ENCODE measurements around the gene ETFDH. TPM values are rescaled to one million over a fixed set of nuclear protein-coding genes. Genes with fewer than 3 reads are reported as not detected.

ETFDH gene
- polyA plus RNA-seq, 1 experiment, result 13.5 TPM

GRCh38 chr4:158669310-158669709, 2.8 kb upstream of the ETFDH start:
- ChIA-PET CTCF (interaction anchor here (1.1 kb wide), 1 partner anchor 182 kb away, joined by 3 read pairs; no protein-coding TSS in a partner anchor), POLR2A (no interaction called here)
- no peak for TF ChIP-seq CTCF (IDR thresholded peaks at IDR 0.05; ENCODE audit: insufficient read depth, low read depth, low read length)
- Histone ChIP-seq H3K36me3 (ENCODE audit: control insufficient read depth, insufficient read depth, low read length) (no peaks in the 10 kb centered on the region; the same call in 1 of the 2 replicates), H3K4me3 (ENCODE audit: low read depth, low read length) (no peak overlapping the region), H3K27me3 (ENCODE audit: control insufficient read depth, insufficient read depth, low read length) (no peaks in the 10 kb centered on the region)
- no peak for DNase-seq (ENCODE audit: low read depth)

DNA sequence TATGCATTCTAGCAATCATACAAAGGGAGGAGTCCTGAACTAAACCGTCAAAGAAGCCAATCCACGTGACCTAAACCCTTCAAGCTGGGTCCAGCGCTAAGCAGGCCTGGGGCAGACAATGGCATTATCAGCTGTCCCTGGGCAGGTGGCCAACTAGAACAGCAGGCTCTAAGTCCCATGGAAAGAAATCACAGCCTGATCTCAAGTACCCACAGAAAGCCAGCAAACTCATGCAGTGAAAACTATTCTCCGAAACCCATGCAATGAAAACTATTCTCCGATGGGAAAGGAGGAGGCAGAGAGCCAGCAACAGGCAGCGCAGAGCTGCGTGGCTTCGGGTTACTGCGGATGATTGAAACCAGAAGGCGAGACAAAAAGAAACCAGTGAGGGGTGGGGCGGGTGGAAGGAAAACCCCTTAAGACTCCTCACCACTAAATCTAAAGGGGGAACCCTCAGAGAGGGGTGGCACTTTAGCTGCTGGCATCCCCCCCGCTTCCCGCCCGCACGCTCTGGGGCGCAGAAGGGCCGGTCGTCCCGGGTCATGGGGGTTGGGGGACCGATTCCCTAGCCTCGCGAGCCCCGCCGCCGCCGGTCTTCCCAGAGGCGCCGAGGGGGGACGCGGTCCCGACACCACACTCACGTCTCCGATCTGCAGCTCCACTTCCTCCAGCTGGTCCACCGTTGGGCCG, 976 bp upstream of the ETFDH start:
- ChIA-PET POLR2A (no interaction called here), CTCF (interaction anchor here (1.1 to 1.4 kb wide), 3 partner anchors 9 to 44 kb away, joined by 3 to 5 read pairs (median 4); no protein-coding TSS in a partner anchor)
- peak overlapping the region; percentile 71 for H3K4me3 ChIP-seq (ENCODE audit: low read depth, low read length)
- H3K36me3 ChIP-seq (ENCODE audit: control insufficient read depth, insufficient read depth, low read length), result no peaks in the 10 kb centered on the region; the same call in 1 of the 2 replicates
- DNase-seq (ENCODE audit: low read depth), result peak; percentile 32
- no peak for TF ChIP-seq CTCF (IDR thresholded peaks at IDR 0.05; ENCODE audit: insufficient read depth, low read depth, low read length)
- no peaks in the 10 kb centered on the region for H3K27me3 ChIP-seq (ENCODE audit: control insufficient read depth, insufficient read depth, low read length)

GRCh38 chr4:158671665-158671914, 506 bp upstream of the ETFDH start, which contains the start of gene C4orf46:
Gene C4orf46, minus strand, starts transcription at chr4:158671887. Its CDS starts 86 bp downstream, at chr4:158671801.
- DNase-seq (ENCODE audit: low read depth), result no peak
- Histone ChIP-seq H3K4me3 (ENCODE audit: low read depth, low read length) (peak within 1 kb of the TSS; percentile 71), H3K36me3 (ENCODE audit: control insufficient read depth, insufficient read depth, low read length) (no peaks in the 10 kb centered on the region; the same call in 1 of the 2 replicates), H3K27me3 (ENCODE audit: control insufficient read depth, insufficient read depth, low read length) (no peaks in the 10 kb centered on the region)
- CTCF ChIA-PET, result interaction anchor here (1.2 to 1.4 kb wide), 2 partner anchors 10 to 44 kb away, joined by 3 to 5 read pairs; no protein-coding TSS in a partner anchor
- no peak for TF ChIP-seq CTCF (IDR thresholded peaks at IDR 0.05; ENCODE audit: insufficient read depth, low read depth, low read length)
- POLR2A ChIA-PET, result no interaction called here

DNA sequence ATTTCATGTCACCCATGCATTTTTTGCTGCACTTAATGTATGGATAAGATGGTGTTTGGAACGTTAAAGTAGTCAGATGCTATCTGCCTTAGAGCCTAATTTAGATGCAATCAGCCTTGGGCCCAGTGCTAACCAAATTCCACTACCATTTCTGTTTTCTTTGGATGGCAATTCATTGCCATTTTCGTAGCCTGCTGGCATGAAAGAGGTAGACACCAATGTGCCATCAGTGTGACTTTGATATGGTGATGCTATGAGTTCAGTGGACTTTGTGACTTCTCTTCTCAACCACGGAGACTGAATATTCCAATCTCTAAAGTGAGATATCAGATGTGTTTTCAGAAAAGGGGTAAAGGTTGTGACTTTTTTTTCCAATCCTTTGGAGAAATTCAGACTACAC, 1.5 kb downstream of the ETFDH start:
- no peak for DNase-seq (ENCODE audit: low read depth)
- POLR2A ChIA-PET, result no interaction called here
- no peaks in the 10 kb centered on the region; the same call in 1 of the 2 replicates for H3K36me3 ChIP-seq (ENCODE audit: control insufficient read depth, insufficient read depth, low read length)
- no peak overlapping the region for H3K4me3 ChIP-seq (ENCODE audit: low read depth, low read length)
- CTCF ChIA-PET, result no interaction called here
- H3K27me3 ChIP-seq (ENCODE audit: control insufficient read depth, insufficient read depth, low read length), result no peaks in the 10 kb centered on the region
- no peak for TF ChIP-seq CTCF (IDR thresholded peaks at IDR 0.05; ENCODE audit: insufficient read depth, low read depth, low read length)

- no peak for TF ChIP-seq CTCF (IDR thresholded peaks at IDR 0.05; ENCODE audit: insufficient read depth, low read depth, low read length)
- POLR2A ChIA-PET, result no interaction called here
- Histone ChIP-seq H3K27me3 (ENCODE audit: control insufficient read depth, insufficient read depth, low read length) (no peaks in the 10 kb centered on the region), H3K36me3 (ENCODE audit: control insufficient read depth, insufficient read depth, low read length) (no peaks in the 10 kb centered on the region), H3K4me3 (ENCODE audit: low read depth, low read length) (no peak overlapping the region)
- no peak for DNase-seq (ENCODE audit: low read depth)
- CTCF ChIA-PET, result no interaction called here
Measured at GRCh38 chr4:158676076-158676475, 4.0 kb downstream of the ETFDH start.

All from BJ (cell line).